Activated gamma-delta T cell (primary cell): Measurements from ENCODE around the gene PPP2R2C.

ENCODE experiments used
- DNase-seq: peaks from one replicate; lab custom pipeline; 2025; lab: John Stamatoyannopoulos, UW

PPP2R2C gene

DNA sequence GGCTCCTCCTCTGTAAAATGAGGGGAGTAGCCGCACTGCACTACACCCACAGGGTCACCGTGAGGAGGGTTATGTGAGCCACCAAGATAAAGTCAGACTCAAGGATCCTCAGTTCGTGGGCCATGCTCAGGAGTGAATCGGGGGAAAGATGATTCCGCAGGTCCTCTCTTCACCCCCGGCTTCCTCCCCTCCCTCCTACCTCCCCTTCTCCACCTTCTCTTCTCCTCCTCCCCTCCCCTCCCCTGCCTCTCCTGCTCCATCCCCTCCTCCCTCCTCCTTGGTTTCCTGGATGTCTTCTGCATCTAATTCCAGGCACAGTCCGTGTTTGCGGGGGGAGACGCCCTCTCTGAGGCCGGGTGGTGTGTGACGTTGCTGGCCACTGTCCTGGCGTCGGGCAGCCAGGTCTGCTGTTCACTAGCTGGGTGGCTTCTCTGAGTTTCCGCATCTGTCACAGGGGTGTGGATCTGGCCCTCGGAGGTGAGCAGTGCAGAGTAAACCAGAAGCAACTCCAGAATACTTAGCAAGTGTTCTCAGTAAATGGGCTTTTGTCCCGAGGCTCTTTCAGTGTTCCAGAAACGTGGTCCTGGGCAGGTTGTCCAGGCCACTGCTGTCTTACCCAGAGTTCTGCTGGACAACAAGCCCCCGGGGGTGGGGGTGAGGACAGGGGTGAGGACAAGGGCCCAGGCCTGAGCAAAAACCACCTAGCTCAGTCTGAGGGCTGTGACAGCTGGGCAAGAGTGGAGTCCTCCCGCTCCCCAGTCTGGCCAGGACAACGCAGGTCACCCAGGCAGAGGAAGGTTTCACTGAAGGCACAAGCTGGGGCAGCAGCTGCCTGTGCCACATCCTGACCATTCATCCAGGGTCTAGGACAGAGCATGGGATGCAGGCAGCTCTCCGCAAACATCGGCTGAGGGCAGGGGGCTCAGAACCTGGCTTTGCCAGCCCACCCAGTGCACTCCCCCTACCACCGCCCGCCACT is 92.4 kb downstream of the PPP2R2C start:
- DNase-seq: no peak

DNA sequence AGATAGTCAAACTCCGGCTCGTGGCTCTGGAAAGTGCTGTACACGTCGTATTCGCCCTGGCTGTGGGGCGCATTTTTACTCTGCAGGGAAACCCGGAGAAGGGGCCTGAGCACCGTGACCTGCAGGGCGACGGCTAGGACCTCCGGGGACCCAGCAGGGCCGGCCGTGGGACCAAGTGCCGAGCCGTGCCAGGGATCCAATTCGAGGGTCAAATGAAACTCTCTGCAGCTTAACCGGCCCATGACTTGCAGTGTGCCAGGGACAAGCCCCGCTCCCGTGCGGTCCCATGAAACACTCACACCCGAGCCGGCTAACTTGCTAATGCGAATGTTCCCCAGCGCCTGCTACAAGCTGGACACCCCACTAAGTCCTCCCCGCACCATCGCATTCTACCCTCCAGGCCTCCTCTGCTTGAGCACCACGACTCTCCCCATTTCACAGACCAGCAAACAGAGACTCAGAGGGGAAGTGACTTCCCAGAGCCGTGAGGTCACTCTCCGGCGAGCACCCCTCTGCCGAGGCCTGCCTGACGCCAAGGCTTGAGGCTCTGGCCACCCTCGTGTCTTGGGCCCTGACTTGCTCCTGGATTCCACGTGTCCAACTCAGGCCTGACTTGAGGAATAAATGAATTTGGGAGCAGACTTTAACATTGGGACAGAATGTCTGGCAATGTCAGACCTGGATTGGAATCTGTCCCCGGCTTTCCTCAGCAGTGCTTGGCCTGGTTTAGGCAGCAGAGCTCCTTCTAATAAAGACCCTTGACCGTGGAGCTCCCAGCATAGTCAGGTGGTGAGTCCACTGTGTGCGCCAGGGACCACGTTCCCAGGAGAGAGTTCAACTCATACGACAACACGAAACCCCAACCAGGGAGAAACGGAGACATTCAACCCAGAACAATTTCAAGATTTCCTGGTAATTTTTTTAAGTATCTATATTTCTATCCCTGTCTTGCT is 93.6 kb downstream of the PPP2R2C start:
- no peak for DNase-seq

DNA sequence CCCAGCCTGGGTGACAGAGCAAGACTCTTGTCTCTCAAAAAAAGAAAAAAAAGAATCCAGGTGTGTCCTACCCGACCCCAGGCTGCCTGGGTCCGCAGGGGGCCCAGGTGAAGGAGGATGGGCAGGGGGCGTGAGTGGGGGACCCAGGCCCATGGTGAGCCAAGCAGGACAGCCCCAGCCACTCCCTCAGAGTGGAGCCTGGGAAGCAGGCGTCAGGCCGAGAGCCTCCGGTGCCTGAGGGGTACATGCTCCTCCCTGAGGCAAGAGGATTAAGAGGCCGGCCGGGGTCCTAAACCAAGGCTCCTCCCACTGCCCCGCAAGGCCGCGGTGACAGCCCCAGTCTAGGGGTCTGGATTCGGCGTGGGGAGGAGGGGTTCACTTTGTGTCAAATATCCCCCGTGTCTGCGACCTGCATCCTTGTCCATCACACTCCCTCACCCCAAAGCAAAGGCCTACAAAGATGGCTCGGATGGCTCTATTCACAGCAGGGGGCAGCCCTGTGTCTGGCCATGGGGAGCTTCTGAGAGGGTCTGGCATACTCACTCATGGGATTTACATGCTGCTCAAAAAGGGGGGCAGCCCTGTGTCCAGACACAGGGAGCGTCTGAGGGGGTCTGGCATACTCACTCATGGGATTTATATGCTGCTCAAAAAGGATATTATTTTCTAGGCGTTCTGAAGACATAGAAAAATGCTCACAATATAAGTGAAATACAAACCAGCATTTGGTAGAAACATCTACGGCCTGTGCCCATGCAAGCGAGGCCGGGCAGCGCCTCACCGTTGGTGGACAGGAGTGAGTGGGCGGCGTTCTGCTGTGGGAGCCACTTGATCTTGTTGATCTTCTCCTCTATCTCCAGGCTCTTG is 94.6 kb downstream of the PPP2R2C start:
- no peak for DNase-seq

DNA sequence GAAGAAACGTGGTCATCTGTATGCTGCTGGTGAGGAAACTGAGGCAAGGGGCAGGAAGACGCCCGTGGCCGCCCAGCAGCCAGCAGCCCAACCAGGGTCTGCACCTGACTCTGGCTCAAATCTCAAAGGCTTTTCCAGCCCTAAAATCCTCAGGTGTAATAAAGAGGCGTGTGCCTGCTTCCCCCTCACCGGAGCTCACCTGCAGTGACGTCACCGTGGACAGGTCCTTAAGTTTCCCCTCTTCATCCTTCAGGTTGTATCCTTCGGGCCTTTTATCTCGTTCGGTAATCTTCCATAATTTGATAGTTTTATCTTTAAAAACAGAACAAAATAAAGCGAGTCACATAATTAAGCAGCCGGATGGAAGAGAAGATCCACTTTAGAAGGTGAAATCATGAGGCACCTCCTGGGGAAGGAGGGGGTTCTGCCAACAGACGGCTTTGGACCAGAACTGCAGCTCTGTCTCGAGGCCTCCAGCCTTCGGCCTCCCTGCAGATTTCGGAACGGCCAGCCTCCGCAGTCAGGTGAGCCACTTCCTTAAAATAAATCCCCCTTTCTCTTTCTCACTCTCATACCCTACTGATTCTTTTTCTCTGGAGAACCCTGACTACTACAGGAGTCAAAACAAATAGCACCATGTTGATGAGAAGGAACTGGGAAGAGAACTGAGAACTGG is 96.7 kb downstream of the PPP2R2C start:
- DNase-seq: no peak

DNA sequence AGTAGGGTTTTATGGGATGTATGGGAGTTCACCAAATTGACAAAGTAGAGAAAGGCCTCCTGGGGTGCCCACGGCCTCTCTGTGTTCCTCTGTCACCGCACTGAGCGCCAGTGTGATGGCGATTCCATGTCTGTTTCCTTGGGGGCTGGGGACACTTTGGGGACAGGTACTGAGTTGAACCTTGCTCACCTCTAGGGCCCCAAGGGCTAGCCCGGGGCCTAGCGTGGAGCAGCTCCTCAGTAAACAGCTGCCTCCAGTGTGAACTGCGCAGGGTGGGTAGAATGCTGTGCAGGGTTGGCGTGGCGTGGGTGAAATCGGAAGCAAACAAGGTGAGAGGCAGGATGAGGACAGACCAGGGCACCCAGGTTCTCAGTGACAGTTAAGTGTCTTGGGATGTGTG is 97.8 kb downstream of the PPP2R2C start:
- no peak for DNase-seq

DNA sequence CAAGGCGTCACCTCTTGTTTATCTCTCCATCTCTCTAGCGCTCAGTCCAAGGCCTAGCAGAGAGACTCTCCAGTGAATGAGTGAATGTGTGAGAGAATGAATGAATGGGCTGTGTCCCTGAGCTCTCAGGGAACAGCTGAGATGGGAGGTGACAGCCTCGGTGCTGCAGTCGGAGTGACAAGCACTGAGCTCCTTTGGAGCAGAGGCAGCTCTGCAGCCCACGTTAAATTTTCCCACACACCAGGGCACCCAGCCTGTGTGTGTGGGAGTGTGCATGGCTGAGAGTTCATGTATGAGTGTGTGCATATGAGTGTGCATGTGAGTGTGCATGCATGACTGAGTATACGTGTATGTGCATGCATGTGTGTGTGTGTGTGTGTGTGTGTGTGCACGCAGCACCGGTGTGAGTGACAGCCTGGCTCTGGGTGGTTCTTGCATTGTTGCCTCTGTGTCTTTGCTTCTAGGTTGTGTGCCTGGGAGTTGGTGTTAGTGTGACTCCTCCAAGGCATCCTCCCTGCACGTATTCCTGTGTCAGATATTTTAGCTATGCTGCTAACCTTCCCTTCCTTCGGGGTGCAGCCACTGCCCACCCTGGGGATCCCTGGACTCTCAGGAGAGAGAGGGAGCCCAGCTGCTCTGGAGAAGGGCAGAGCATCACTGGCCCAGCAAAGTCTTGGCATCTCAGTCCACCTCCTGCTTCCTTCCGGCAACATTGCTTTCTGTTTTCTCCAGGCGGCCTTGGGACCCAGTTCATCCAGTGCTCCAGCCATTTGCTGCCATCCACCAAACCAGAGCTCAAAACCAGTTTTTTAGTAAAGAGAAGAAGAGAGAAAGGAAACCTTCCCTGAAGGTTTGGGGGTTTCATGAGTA is 98.6 kb downstream of the PPP2R2C start:
- DNase-seq: no peak

DNA sequence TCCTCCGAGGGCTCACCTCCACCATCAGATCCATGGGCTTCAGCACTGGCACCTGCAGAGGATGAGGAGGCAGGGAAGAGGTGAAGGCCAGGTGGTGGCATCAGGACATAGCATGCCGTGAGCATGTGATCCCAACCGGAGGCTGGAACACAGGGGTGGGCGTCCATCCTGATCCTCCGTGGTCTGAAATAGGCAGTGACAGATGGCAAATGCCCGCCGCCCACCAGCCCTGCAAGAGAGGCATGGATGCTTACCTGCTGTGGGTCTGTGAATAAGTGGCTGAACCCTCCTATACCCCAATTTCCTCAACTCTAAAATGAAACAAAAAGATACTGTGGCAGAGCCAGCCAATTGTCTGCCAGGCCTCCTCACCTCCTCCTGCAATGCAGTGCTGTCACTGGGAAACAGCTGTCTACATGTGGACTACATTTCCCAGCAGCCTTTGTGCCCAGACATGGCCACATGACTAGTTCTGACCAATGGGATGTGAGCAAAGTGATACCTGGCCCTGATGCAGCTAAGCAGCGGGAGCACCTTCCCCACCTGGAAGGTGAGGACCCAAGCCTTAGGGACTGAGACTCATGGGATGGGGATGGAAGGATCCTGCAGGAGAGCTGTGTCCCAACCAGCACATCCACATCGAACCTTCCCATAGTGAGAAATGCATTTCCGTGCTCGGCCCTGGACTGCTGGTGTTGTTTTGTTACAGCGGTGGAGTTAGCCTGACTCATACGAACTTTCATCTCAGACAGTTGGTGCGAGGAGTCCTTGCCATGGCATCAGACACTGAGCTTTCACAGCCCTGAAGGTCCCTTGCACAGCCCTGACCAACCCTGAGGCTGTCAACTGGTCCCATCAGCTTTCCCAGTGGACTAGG is 99.5 kb downstream of the PPP2R2C start:
- DNase-seq: no peak

DNA sequence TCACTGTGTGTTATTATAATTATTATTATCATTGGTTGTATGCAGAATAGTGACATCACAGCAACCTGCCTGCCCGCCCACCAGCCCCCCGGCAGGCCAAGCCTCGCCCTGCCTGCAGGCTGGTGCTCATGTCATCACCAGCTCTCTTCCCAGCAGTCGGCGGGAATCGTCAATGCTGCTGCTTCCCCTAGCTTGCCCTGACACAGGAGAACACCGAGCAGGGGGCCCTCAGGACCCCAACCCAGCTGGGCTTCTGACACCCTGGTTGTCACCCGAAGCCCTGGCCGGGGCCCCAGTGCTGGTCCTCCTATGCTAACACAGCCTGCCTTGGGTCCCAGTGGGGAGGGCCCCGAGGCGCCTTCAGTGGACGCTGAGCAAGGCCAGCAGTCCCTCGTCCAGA is 100.6 kb downstream of the PPP2R2C start:
- no peak for DNase-seq

DNA sequence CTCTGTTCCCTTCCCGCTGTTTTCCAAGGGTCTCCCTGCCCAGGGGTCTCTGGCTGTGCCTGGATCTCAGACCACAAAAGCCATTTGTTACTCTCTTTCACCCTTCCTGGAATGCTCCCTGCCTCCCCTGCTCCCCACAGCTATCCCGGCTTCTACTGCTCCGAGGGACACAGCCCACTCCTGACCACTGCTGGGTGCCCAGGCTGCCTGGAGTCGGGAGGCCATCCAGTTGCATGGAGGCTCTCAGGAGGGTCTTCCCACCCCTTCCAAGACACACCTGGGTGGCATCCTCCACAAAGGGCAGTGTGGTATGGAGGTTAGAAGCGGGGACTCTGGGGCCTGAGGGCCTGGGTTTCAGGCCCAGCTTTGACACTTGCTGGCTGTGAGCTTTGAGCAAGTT is 101.1 kb downstream of the PPP2R2C start:
- DNase-seq: no peak

DNA sequence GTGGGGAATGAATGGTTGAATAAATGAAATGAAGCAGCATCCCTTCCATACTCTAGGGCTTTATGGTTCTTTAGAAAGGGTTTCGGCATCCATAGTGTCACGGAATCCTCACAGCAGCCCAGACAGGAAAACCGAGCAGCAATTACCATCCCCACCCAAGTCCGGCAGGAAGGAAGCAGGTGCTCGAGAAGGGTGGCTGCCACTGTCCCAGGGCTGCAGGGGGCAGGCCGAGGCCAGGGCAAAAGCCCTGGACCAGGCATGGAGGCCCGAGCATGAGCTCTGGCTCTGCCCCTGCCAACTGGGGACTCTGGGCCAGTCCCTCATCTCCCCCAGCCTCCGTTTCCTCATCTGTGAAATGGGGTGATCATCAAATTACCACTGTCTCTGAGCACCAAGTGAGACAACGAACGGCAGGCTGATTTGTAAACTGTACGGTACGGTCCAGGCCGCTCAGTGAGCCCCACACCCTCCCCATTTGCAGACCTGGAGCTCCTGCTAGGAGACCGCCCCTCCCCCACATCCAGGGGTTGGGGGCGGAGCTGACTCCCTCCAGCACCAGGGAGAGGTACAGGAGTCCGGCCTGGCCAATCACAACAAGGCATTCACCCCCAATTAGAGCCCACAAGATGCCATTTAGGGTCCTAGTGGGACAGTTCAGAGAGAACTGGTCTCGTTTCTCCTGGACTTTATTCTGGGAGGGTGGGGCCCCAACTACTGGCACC is 102.3 kb downstream of the PPP2R2C start:
- DNase-seq: no peak

DNA sequence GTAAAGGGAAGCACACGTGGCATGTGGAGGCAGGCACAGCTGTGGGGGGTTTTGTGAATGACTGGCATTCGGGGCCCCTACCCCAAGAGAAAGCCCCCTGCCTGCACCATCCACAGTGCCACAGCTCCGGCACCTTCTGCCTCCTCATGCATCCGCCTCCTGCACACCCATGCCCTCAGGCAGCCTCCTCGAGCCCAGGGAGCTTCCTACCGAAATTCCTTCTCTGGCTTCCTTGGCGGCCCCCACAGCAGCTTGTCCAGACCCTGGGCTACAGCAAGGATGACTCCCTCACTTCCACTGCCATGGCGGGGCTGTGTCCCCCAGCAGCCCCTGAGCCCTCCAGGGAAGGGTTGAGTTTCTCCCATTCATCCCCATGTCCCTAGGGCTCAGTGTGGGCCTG is 102.9 kb downstream of the PPP2R2C start:
- DNase-seq: no peak

DNA sequence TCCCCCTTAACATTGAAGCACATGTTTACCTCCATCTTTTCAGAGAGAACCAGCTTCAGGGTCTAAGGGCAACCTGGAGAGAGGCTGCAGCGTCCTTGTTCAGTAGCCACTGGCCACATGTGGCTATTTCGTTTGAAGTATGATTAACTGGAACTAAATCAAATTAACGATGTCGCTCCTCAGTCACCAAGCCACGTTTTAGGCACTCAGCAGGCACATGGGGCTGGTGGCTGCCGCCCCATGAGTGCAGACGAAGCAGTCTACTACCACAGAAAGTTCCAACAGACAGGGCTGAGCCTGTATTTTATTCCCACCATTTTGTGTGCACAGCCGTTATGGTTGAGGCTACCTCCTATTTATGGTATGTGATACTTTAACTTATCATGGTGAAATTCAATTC is 103.4 kb downstream of the PPP2R2C start:
- no peak for DNase-seq

DNA sequence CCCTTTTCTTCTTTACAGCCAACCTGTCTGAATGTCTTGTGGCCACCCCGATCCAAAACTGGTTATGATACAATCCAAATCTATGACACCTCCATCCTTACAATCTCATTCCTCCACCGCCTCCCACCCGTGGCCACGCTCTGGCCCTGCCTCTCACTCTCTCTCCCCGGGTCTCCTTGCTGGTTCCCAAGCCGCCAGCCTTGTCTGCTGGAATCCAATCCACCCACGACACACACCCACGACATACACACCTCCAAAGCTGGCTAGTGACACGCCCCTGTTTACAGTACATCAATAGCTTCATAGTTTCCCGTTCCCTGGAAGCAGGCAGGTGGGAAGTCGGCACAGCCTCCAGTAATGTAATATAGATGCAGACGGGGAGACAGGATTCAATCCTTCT is 103.8 kb downstream of the PPP2R2C start:
- no peak for DNase-seq

DNA sequence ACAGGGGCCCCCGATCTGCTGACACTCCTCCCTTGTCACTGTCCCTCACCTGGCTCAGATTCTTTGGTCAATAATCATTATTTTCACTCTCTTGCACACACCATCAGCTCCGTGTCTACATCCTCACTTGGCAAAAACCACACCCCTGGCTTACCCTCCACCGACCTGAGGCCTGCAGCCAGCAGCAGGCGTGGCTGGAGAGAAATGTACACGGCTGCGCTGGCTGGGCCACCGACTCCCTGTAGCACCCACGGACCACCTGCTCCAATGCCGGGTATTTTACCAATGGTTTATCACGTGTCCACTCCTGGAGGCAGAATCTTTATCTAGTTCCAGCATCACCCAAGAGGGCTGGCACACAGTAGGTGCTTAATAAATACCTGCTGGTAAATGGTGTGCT is 104.3 kb downstream of the PPP2R2C start:
- DNase-seq: no peak

DNA sequence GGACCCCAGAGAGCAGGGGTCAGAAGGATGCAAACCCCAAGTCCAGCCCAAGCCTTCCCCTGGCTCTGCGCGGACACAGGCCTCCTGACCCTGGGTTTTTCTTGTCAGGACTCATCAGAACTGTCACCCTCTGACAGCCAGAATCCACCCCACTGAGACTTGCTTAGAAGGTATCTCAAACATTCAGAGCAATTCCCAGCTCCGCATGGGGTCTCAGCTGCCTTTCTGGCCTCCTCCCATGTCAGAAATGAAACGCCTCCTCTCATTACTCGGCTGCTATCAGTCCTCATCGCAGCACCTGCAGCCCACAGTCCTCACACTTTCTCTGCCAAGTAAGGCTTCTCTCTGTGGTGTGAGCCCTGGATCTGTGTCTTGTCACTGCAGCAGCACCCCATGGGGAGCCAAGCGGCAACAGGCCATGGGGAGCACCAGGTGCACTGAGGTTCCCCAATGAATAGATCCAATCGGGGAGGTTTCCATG is 105.0 kb downstream of the PPP2R2C start:
- no peak for DNase-seq

DNA sequence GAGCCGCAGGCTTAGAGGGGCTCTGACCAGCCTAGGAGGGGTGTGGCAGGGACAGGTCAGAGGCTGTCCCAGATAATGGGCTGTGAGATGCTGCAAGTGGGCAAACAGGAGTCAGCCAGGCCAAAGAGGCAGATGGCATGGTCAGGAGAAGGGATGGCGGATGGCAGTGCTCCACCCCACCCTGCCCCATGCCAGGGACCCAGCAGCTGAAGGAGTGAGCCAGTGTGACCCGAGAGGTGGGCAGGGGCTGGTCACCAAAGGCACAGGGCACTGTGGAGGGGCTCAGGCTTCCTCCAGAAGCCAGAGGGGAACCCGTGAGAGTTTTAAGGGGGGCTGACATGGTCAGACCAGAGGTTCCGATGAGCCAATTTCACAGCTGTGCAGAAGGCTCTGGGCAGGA is 105.8 kb downstream of the PPP2R2C start:
- DNase-seq: no peak

DNA sequence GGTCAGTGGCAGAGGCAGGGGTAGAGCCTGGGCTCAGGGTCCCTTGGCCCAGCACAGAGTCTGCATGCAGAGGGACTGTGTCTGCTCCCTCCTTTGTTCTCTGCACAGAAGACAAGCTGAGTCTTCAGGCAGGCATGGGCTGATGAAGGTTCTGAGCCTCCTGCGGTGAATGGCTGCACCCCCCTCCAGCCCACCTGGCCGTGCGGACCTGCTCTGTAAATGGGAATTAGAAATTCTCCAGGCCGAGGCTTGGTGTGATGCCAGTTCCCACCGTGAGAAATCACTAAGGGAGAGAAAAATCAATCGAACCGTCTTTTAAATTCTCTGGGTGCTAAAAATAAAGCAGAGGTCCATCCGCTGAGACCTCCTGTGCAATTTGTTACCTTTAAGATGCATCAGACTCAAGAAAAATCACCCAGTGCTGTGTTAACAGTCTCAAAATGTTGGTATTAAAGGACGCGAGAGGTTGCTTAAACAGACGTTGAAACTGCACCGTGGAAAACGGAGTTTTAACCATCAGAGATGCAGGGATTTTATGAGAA is 106.8 kb downstream of the PPP2R2C start:
- no peak for DNase-seq

DNA sequence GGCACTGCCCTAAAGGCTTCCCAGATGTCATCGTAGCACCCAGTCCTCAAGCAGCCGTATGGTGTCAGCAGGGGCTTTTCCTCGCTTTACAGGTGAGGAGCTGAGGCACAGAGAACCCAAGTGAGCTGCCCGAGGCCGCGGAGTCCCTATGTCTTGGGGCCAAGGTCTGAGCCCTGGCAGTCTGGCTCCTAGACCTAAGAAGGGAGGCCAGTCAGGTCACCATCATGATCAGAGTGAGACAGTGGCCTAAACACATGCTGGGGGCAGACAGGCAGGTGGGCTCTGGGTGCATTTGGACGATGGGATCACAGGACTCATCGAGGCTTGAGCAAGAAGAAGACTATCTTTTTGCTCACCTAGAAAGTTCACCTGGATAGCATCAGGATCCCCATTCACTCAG is 107.8 kb downstream of the PPP2R2C start:
- no peak for DNase-seq
